Tibial nerve (tissue), 4 donors: ENCODE data around the gene ARPIN. TPM values are rescaled to one million over a fixed set of nuclear protein-coding genes. Genes with fewer than 3 reads are reported as not detected.

Experiments
- DNase-seq, 2 donors: peaks; one replicate each; pipeline ENCODE4 v3.0.0-alpha.2; 2019; ENCODE audit warnings: low spot score in 2 of 2
- H3K27ac ChIP-seq, 4 donors: fragments of 200-600 bp; sonication (generic) in 3 of 4; one replicate each; pipeline ENCODE4 v1.5.1; 2017 to 2019; ENCODE audit warnings: mild to moderate bottlenecking in 1 of 4
- H3K27me3 ChIP-seq, 2 donors: fragments of 200-600 bp; sonication (generic) in 1 of 2; one replicate each; pipeline versions ENCODE4 v1.5.1 to v1.6.0; 2017 to 2019
- H3K36me3 ChIP-seq, 3 donors: fragments of 200-600 bp; sonication (generic); one replicate each; pipeline ENCODE4 v1.5.1; 2018 to 2019
- H3K4me1 ChIP-seq, 4 donors: fragments of 200-600 bp; sonication (generic) in 3 of 4; one replicate each; pipeline ENCODE4 v1.5.1; 2017 to 2019
- H3K4me3 ChIP-seq, 4 donors: fragments of 200-600 bp; sonication (generic) in 3 of 4; one replicate each; pipeline ENCODE4 v1.5.1; 2017 to 2019; ENCODE audit warnings: mild to moderate bottlenecking in 1 of 4, moderate library complexity in 1 of 4
- H3K9me3 ChIP-seq, 4 donors: fragments of 200-600 bp; sonication (generic) in 3 of 4; one replicate each; pipeline ENCODE4 v1.5.1; 2017 to 2019
- EP300 ChIP-seq, 2 donors: sonication (generic); formaldehyde crosslinking; IDR thresholded peaks; one replicate each; pipeline ENCODE4 v1.6.1; 2017; ENCODE audit warnings: antibody characterized with exemption in 2 of 2, mild to moderate bottlenecking in 1 of 2
- POLR2A ChIP-seq, 2 donors: fragments of 450-650 bp; IDR thresholded peaks; one replicate each; pipeline ENCODE4 v1.6.1; 2017; ENCODE audit warnings: antibody characterized with exemption in 2 of 2, mild to moderate bottlenecking in 2 of 2, moderate library complexity in 2 of 2
- WGBS, 2 donors: methylation state at CpG; one replicate each; pipeline ENCODE4 v1.1.5; 2018; 5-methylcytosine and 5-hydroxymethylcytosine counted together
- total RNA-seq, 4 donors: library from RNA; depleted of rRNA; stranded (reverse); fragments of >200 nt; gene quantifications; one replicate each; pipeline ENCODE4 v1.1.0, GENCODE V29; 2016
- TF ChIP-seq, protein P1 (sequence below), 5 experiments: fragments of 200-600 bp in 3 of 5; fragments of 450-650 bp in 2 of 5; sonication (generic) in 3 of 5; IDR thresholded peaks; one replicate each; pipeline ENCODE4 v1.5.1; 2016 to 2019; ENCODE audit warnings: antibody characterized with exemption in 5 of 5, mild to moderate bottlenecking in 3 of 5, moderate library complexity in 2 of 5

ARPIN gene
- total RNA-seq, 4 donors from 2014 or later = 21.0 to 32.6 (median 25.6) TPM

- Histone ChIP-seq H3K9me3 (no peaks in the 10 kb centered on the region), H3K4me1 (peaks cover 0 to 7% (median 6%) of the 10 kb centered on the region in 4 donors), H3K4me3 (no peak overlapping the region), H3K27me3 (no peaks in the 10 kb centered on the region), H3K36me3 (no peaks in the 10 kb centered on the region), H3K27ac (no peak overlapping the region)
- WGBS, 2 donors = 80 to 85% methylated on average over 4 of the region's 4 CpGs
- TF ChIP-seq, protein P1, sequence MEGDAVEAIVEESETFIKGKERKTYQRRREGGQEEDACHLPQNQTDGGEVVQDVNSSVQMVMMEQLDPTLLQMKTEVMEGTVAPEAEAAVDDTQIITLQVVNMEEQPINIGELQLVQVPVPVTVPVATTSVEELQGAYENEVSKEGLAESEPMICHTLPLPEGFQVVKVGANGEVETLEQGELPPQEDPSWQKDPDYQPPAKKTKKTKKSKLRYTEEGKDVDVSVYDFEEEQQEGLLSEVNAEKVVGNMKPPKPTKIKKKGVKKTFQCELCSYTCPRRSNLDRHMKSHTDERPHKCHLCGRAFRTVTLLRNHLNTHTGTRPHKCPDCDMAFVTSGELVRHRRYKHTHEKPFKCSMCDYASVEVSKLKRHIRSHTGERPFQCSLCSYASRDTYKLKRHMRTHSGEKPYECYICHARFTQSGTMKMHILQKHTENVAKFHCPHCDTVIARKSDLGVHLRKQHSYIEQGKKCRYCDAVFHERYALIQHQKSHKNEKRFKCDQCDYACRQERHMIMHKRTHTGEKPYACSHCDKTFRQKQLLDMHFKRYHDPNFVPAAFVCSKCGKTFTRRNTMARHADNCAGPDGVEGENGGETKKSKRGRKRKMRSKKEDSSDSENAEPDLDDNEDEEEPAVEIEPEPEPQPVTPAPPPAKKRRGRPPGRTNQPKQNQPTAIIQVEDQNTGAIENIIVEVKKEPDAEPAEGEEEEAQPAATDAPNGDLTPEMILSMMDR (IDR thresholded peaks at IDR 0.05) = no peak
- no peak for TF ChIP-seq EP300 (IDR thresholded peaks at IDR 0.05)
- TF ChIP-seq POLR2A (IDR thresholded peaks at IDR 0.05) = no peak
- no peak for DNase-seq
Observed at GRCh38 chr15:89917442-89918101, 4.8 kb upstream of the ARPIN start.

DNA sequence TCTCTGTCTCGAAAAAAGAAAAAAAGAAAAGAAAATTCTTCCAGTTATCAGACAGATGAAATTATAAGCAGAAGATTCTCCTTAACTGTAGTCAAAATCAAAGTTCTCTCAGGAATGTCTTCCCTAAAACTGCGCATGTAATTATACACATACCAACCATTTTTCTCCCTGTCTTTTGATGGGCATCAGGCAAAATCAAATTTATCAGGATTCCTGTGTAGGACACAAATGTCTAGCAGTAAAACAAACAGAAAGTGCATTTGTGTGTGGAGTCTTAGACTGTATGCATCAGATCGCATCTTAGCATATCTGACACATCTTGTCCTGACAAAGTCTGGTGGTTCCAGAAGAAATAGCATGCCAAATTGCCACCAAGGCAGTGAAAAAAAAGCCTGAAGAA lies 3.9 kb upstream of the ARPIN start:
- 83 to 84% methylated on average over 3 of the region's 3 CpGs for WGBS, 2 donors
- TF ChIP-seq POLR2A (IDR thresholded peaks at IDR 0.05) (no peak), EP300 (IDR thresholded peaks at IDR 0.05) (no peak)
- TF ChIP-seq, protein P1 (IDR thresholded peaks at IDR 0.05) = no peak

GRCh38 chr15:89912145-89912673 lies 543 bp downstream of the ARPIN start:
- WGBS, 2 donors = 3 to 7% methylated on average over 13 to 19 of the region's 36 CpGs

More for the DNA sequence above, 3.9 kb upstream of the ARPIN start:
- Histone ChIP-seq H3K9me3 (no peaks in the 10 kb centered on the region), H3K4me1 (peaks cover 0 to 13% (median 10%) of the 10 kb centered on the region in 4 donors), H3K27ac (no peak overlapping the region), H3K27me3 (no peaks in the 10 kb centered on the region), H3K36me3 (no peaks in the 10 kb centered on the region), H3K4me3 (no peak overlapping the region)
- DNase-seq = no peak

GRCh38 chr15:89910891-89911626 lies 1.7 kb downstream of the ARPIN start:
- Histone ChIP-seq H3K27me3 (no peaks in the 10 kb centered on the region), H3K9me3 (no peaks in the 10 kb centered on the region), H3K4me3 (no peak overlapping the region), H3K4me1 (peaks cover 0 to 28% (median 10%) of the 10 kb centered on the region in 4 donors), H3K36me3 (peaks cover 0 to 46% (median 3%) of the 10 kb centered on the region in 3 donors), H3K27ac (no peak overlapping the region)
- no peak for DNase-seq
- TF ChIP-seq, protein P1 (IDR thresholded peaks at IDR 0.05) = no peak
- TF ChIP-seq EP300 (IDR thresholded peaks at IDR 0.05) (no peak), POLR2A (IDR thresholded peaks at IDR 0.05) (no peak)
- 71 to 81% methylated on average over 6 of the region's 6 CpGs for WGBS, 2 donors

More at GRCh38 chr15:89912145-89912673, 543 bp downstream of the ARPIN start:
- H3K27ac ChIP-seq = peak overlapping the region; percentile 0 to 87 (median 84)
- H3K4me3 ChIP-seq = peak overlapping the region; percentile 64 to 95 (median 75)
- H3K36me3 ChIP-seq = peaks cover 0 to 35% (median 3%) of the 10 kb centered on the region in 3 donors
- no peaks in the 10 kb centered on the region for H3K27me3 ChIP-seq
- DNase-seq = no peak
- H3K4me1 ChIP-seq = peaks cover 0 to 28% (median 10%) of the 10 kb centered on the region in 4 donors
- no peaks in the 10 kb centered on the region for H3K9me3 ChIP-seq
- no peak for TF ChIP-seq EP300 (IDR thresholded peaks at IDR 0.05)
- TF ChIP-seq, protein P1 (IDR thresholded peaks at IDR 0.05) = no peak
- no peak for TF ChIP-seq POLR2A (IDR thresholded peaks at IDR 0.05)

DNA sequence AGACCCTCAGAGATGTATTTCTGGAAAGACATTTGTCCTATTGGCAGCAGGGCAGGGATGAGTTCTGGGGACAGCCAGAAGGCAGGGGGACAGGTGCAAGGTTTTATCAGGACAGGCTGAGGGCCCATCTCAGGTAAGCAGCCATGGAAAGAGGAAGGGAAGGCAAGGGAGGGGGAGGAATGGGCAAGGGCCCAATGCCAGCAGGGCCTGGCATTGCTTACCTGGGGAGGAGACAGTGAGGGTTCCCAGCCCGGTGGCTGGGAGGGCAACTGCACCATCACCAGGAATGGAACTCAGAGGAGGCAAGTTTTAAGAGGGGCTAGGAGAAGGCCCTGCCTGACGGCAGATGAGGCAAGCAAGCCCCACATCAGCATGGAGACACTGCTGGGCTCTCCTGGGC lies 3.1 kb downstream of the ARPIN start:
- Histone ChIP-seq H3K9me3 (no peaks in the 10 kb centered on the region), H3K36me3 (peaks cover 0 to 61% (median 3%) of the 10 kb centered on the region in 3 donors), H3K27ac (no peak overlapping the region), H3K4me1 (peaks cover 0 to 28% (median 10%) of the 10 kb centered on the region in 4 donors), H3K4me3 (no peak overlapping the region), H3K27me3 (no peaks in the 10 kb centered on the region)
- 79 to 82% methylated on average over 1 of the region's 2 CpGs for WGBS, 2 donors
- TF ChIP-seq POLR2A (IDR thresholded peaks at IDR 0.05) = no peak
- TF ChIP-seq, protein P1 (IDR thresholded peaks at IDR 0.05) = no peak
- TF ChIP-seq EP300 (IDR thresholded peaks at IDR 0.05) = no peak
- DNase-seq = no peak
